ENCODE measurements around the gene RCN2. TPM values are rescaled to one million over a fixed set of nuclear protein-coding genes. Genes with fewer than 3 reads are reported as not detected.

Gene RCN2
- polyA plus RNA-seq, 1 experiment = 30.8 TPM

GRCh38 chr15:76996526-76997401, 65.2 kb downstream of the RCN2 start:
- ChIA-PET CTCF (interaction anchor here (0.7 to 2.3 kb wide), 4 partner anchors 9 to 769 kb away, joined by 3 to 4 read pairs (median 3); no protein-coding TSS in a partner anchor), POLR2A (no interaction called here)
- TF ChIP-seq CTCF (IDR thresholded peaks at IDR 0.05; ENCODE audit: insufficient read depth, low read depth, low read length) = no peak
- no peaks in the 10 kb centered on the region for H3K36me3 ChIP-seq (ENCODE audit: control insufficient read depth, insufficient read depth, low read length)
- H3K27me3 ChIP-seq (ENCODE audit: control insufficient read depth, insufficient read depth, low read length) = no peaks in the 10 kb centered on the region
- no peak overlapping the region for H3K4me3 ChIP-seq (ENCODE audit: low read depth, low read length)
- no peak for DNase-seq (ENCODE audit: low read depth)

DNA sequence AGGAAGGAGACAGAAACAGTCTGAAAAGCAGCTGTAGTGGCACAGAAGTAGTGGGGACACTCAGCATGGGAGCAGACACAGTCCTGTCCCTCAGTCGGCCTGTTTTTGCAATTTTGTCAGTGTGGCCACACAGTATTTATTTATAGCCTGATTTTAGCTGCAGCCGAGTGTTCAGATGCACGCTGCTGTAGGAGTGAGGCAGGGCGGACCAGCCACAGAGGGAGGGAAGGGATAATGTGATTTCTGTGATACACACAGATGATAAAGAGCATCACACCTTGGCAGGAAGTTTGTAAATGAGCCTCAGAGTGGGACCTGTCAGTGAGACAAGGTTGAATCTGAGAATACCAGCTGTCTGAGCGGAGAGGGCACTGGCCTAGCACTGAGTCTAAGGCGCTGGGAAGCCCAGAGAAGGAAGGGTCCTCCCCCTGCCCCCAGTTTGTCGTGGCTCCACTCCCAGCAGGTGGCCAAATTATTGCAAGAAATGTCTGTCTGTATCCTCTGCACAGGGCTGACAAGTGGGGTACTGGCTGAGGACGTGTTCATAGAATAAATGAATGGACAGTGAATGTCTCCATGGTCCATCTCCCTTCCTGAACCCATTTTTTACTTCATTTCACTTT, 67.2 kb downstream of the RCN2 start:
- ChIA-PET CTCF (interaction anchor here (0.8 kb wide), 1 partner anchor 544 kb away, joined by 3 read pairs; no protein-coding TSS in a partner anchor), POLR2A (no interaction called here)
- DNase-seq (ENCODE audit: low read depth) = no peak
- Histone ChIP-seq H3K27me3 (ENCODE audit: control insufficient read depth, insufficient read depth, low read length) (peaks cover 2% of the 10 kb centered on the region; the same call in 1 of the 2 replicates), H3K36me3 (ENCODE audit: control insufficient read depth, insufficient read depth, low read length) (no peaks in the 10 kb centered on the region), H3K4me3 (ENCODE audit: low read depth, low read length) (no peak overlapping the region)
- no peak for TF ChIP-seq CTCF (IDR thresholded peaks at IDR 0.05; ENCODE audit: insufficient read depth, low read depth, low read length)

DNA sequence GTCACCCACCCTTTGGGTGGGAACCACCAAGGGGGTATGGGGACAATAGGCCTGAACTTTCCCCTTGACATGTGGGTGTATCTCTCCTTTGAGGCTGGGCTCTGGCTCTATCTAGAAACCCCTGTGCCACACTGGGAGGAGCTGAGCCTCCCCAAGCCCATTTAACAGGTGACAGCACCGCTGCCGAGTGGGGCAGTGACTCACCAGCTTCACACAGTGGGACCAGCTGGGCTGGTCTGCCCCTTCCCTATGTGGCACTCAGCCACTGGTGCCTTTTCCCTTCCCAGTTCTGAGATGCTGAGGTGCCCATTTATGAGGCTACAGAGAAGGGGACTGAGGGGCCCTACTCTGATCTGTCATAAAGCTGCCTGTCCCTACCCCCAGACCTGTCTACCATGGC, 68.4 kb downstream of the RCN2 start:
- H3K36me3 ChIP-seq (ENCODE audit: control insufficient read depth, insufficient read depth, low read length) = no peaks in the 10 kb centered on the region
- ChIA-PET POLR2A (no interaction called here), CTCF (no interaction called here)
- no peak overlapping the region for H3K4me3 ChIP-seq (ENCODE audit: low read depth, low read length)
- no peak for DNase-seq (ENCODE audit: low read depth)
- H3K27me3 ChIP-seq (ENCODE audit: control insufficient read depth, insufficient read depth, low read length) = peaks cover 3% of the 10 kb centered on the region
- TF ChIP-seq CTCF (IDR thresholded peaks at IDR 0.05; ENCODE audit: insufficient read depth, low read depth, low read length) = no peak

GRCh38 chr15:77001351-77001750, 69.8 kb downstream of the RCN2 start:
- H3K4me3 ChIP-seq (ENCODE audit: low read depth, low read length) = no peak overlapping the region
- no peak for TF ChIP-seq CTCF (IDR thresholded peaks at IDR 0.05; ENCODE audit: insufficient read depth, low read depth, low read length)
- POLR2A ChIA-PET = no interaction called here
- CTCF ChIA-PET = no interaction called here
- no peak for DNase-seq (ENCODE audit: low read depth)
- H3K36me3 ChIP-seq (ENCODE audit: control insufficient read depth, insufficient read depth, low read length) = no peaks in the 10 kb centered on the region
- peaks cover 3% of the 10 kb centered on the region for H3K27me3 ChIP-seq (ENCODE audit: control insufficient read depth, insufficient read depth, low read length)

- H3K36me3 ChIP-seq (ENCODE audit: control insufficient read depth, insufficient read depth, low read length) = no peaks in the 10 kb centered on the region
- POLR2A ChIA-PET = no interaction called here
- CTCF ChIA-PET = no interaction called here
- TF ChIP-seq CTCF (IDR thresholded peaks at IDR 0.05; ENCODE audit: insufficient read depth, low read depth, low read length) = no peak
- peaks cover 3% of the 10 kb centered on the region for H3K27me3 ChIP-seq (ENCODE audit: control insufficient read depth, insufficient read depth, low read length)
- H3K4me3 ChIP-seq (ENCODE audit: low read depth, low read length) = no peak overlapping the region
- DNase-seq (ENCODE audit: low read depth) = no peak
Observed at GRCh38 chr15:77001966-77002365, 70.4 kb downstream of the RCN2 start.

Measured in BJ (cell line).